H9 (cell line): Measurements from ENCODE around the gene RBM18. TPM values are rescaled to one million over a fixed set of nuclear protein-coding genes. Genes with fewer than 3 reads are reported as not detected.

ENCODE experiments used
- DNase-seq: peaks from one replicate; pipeline ENCODE4 v3.0.0-alpha.2; 2017
- H2AFZ ChIP-seq: one replicate; pipeline ENCODE4 v1.6.1; 2013; ENCODE audit warnings: mild to moderate bottlenecking, low read length, control low read depth, moderate library complexity
- H2AK5ac ChIP-seq: 2 replicates; pipeline ENCODE4 v1.6.1; 2013; ENCODE audit warnings: low read length, control low read depth, mixed read lengths; ENCODE audit not compliant: insufficient read length
- H2BK120ac ChIP-seq: one replicate; pipeline ENCODE4 v1.6.1; 2013; ENCODE audit warnings: low read depth, mild to moderate bottlenecking, low read length, control low read depth, inconsistent platforms; ENCODE audit not compliant: poor library complexity, severe bottlenecking
- H2BK12ac ChIP-seq: 2 replicates; pipeline ENCODE4 v1.6.1; 2013; ENCODE audit warnings: low read length, control low read depth, mixed read lengths, low read depth; ENCODE audit not compliant: insufficient read length
- H2BK15ac ChIP-seq: 2 replicates; pipeline ENCODE4 v1.6.1; 2013; ENCODE audit warnings: low read depth, low read length, control low read depth
- H2BK20ac ChIP-seq: one replicate; pipeline ENCODE4 v1.6.1; 2013; ENCODE audit warnings: low read depth, mild to moderate bottlenecking, low read length, control low read depth, inconsistent platforms; ENCODE audit not compliant: poor library complexity, severe bottlenecking
- H2BK5ac ChIP-seq: 2 replicates; pipeline ENCODE4 v1.6.1; 2013; ENCODE audit warnings: low read length, control low read depth, mixed read lengths; ENCODE audit not compliant: insufficient read length
- H3K14ac ChIP-seq: 2 replicates; pipeline ENCODE4 v1.6.1; 2013; ENCODE audit warnings: low read length, control low read depth; ENCODE audit not compliant: insufficient read depth
- H3K18ac ChIP-seq: 2 replicates; pipeline ENCODE4 v1.6.1; 2013; ENCODE audit warnings: low read depth, mild to moderate bottlenecking, mixed read lengths, low read length, control low read depth; ENCODE audit not compliant: insufficient read length
- H3K23ac ChIP-seq: 2 replicates; pipeline ENCODE4 v1.6.1; 2013; ENCODE audit warnings: low read length, control low read depth, mixed read lengths, low read depth; ENCODE audit not compliant: insufficient read length
- H3K23me2 ChIP-seq: 2 replicates; pipeline ENCODE4 v1.6.1; 2013; ENCODE audit warnings: low read depth, mild to moderate bottlenecking, mixed read lengths, low read length, control low read depth; ENCODE audit not compliant: insufficient read length, poor library complexity, severe bottlenecking
- H3K27ac ChIP-seq: 2 replicates; pipeline ENCODE4 v1.5.1; 2013; ENCODE audit warnings: low read length, control low read depth, mixed read lengths, low read depth; ENCODE audit not compliant: insufficient read length
- H3K27me3 ChIP-seq: 2 replicates; pipeline ENCODE4 v1.6.1; 2013; ENCODE audit warnings: low read length, control low read depth, inconsistent platforms; ENCODE audit not compliant: insufficient read depth
- H3K4ac ChIP-seq: 2 replicates; pipeline ENCODE4 v1.6.1; 2013; ENCODE audit warnings: low read depth, mild to moderate bottlenecking, control low read depth, inconsistent platforms, low read length, moderate library complexity
- H3K4me1 ChIP-seq: 2 replicates; pipeline ENCODE4 v1.6.1; 2013; ENCODE audit warnings: low read length, control low read depth, inconsistent platforms; ENCODE audit not compliant: insufficient read depth
- H3K4me2 ChIP-seq: 2 replicates; pipeline ENCODE4 v1.6.1; 2013; ENCODE audit warnings: low read length, control low read depth, mixed read lengths; ENCODE audit not compliant: insufficient read length, insufficient read depth
- H3K56ac ChIP-seq: 2 replicates; pipeline ENCODE4 v1.6.1; 2013; ENCODE audit warnings: low read depth, mild to moderate bottlenecking, mixed read lengths, low read length, control low read depth; ENCODE audit not compliant: insufficient read length
- H3K79me1 ChIP-seq: 2 replicates; pipeline ENCODE4 v1.6.1; 2013; ENCODE audit warnings: low read depth, mild to moderate bottlenecking, moderate library complexity, low read length, control low read depth, inconsistent platforms; ENCODE audit not compliant: insufficient read depth, poor library complexity, severe bottlenecking
- H3K79me2 ChIP-seq: 2 replicates; pipeline ENCODE4 v1.6.1; 2013; ENCODE audit warnings: low read length, control low read depth, inconsistent platforms; ENCODE audit not compliant: insufficient read depth
- H3K9ac ChIP-seq: 2 replicates; pipeline ENCODE4 v1.6.1; 2013; ENCODE audit warnings: low read length, control low read depth, mixed read lengths; ENCODE audit not compliant: insufficient read length; ENCODE audit errors: extremely low read depth
- H3K9me3 ChIP-seq: one replicate; pipeline ENCODE4 v1.6.1; 2013; ENCODE audit warnings: low read depth, low read length, inconsistent platforms; ENCODE audit not compliant: control insufficient read depth
- H3T11ph ChIP-seq: one replicate; pipeline ENCODE4 v1.6.1; 2013; ENCODE audit warnings: mild to moderate bottlenecking, low read length, control low read depth, inconsistent platforms
- H4K20me1 ChIP-seq: one replicate; pipeline ENCODE4 v1.6.1; 2013; ENCODE audit not compliant: control insufficient read depth, insufficient read length, insufficient read depth
- H4K5ac ChIP-seq: 2 replicates; pipeline ENCODE4 v1.6.1; 2013; ENCODE audit warnings: low read depth, mild to moderate bottlenecking, mixed read lengths, low read length, control low read depth; ENCODE audit not compliant: insufficient read length
- H4K8ac ChIP-seq: replicated peaks from 2 replicates; pipeline ENCODE4 v1.6.1; 2013; ENCODE audit warnings: low read length, control low read depth, mixed read lengths, low read depth; ENCODE audit not compliant: insufficient read length
- H4K91ac ChIP-seq: 2 replicates; pipeline ENCODE4 v1.6.1; 2013; ENCODE audit warnings: low read depth, mild to moderate bottlenecking, moderate library complexity, mixed read lengths, low read length, control low read depth; ENCODE audit not compliant: insufficient read length
- H3K27ac Mint-ChIP-seq, 3 experiments: 2 replicates in 2 of 3; 3 replicates in 1 of 3; pipeline ENCODE4 v1.8.0; 2020 to 2021; ENCODE audit warnings: mixed read lengths in 3 of 3, mild to moderate bottlenecking in 1 of 3, moderate library complexity in 1 of 3
- H3K27me3 Mint-ChIP-seq: 2 replicates; pipeline ENCODE4 v1.8.0; 2021; ENCODE audit warnings: low read depth, mild to moderate bottlenecking, moderate library complexity, mixed read lengths
- H3K36me3 Mint-ChIP-seq, 3 experiments: 2 replicates in 2 of 3; 3 replicates in 1 of 3; pipeline ENCODE4 v1.8.0; 2020 to 2021; ENCODE audit warnings: low read depth in 3 of 3, mixed read lengths in 3 of 3; ENCODE audit not compliant: insufficient read depth in 1 of 3
- H3K4me1 Mint-ChIP-seq, 2 experiments: 2 replicates each; pipeline ENCODE4 v1.8.0; 2020; ENCODE audit warnings: mixed read lengths in 2 of 2
- H3K4me3 Mint-ChIP-seq, 2 experiments: 2 replicates in 1 of 2; 3 replicates in 1 of 2; pipeline ENCODE4 v1.8.0; 2020 to 2021; ENCODE audit warnings: mild to moderate bottlenecking in 2 of 2, mixed read lengths in 2 of 2, moderate library complexity in 1 of 2
- H3K9me3 Mint-ChIP-seq, 2 experiments: 2 replicates in 1 of 2; 3 replicates in 1 of 2; pipeline ENCODE4 v1.8.0; 2020; ENCODE audit warnings: mild to moderate bottlenecking in 2 of 2, mixed read lengths in 2 of 2, moderate library complexity in 1 of 2
- CTCF ChIP-seq: fragments of 200-600 bp; sonication (generic); conservative IDR thresholded peaks from 3 replicates; pipeline ENCODE4 v1.8.0; 2021; ENCODE audit warnings: antibody characterized with exemption, mild to moderate bottlenecking
- WGBS: extraction: QIAGEN DNeasy Blood & Tissue Kit; methylation state at CpG from one replicate; pipeline ENCODE4 v1.1.7; 2013; ENCODE audit warnings: missing lambda C conversion rate, low lambda C conversion rate, mixed read lengths; ENCODE audit not compliant: insufficient read length; ENCODE audit errors: extremely low coverage; 5-methylcytosine and 5-hydroxymethylcytosine counted together
- total RNA-seq: library from RNA; stranded (reverse); gene quantifications from 2 replicates; pipeline ENCODE4 v1.2.1, GENCODE V29; 2021

Gene RBM18
- total RNA-seq, 1 experiment from 2014 or later, result 18.9 TPM

- Histone ChIP-seq H3K4me1 (peaks cover 8% of the 10 kb centered on the region), H3K79me1 (peaks cover 5% of the 10 kb centered on the region), H2AFZ (no peak overlapping the region), H4K20me1 (no peaks in the 10 kb centered on the region), H3K27me3 (no peaks in the 10 kb centered on the region), H2BK12ac (no peak overlapping the region), H3K4me2 (no peak overlapping the region), H3K18ac (no peak overlapping the region), H3K9ac (no peak overlapping the region), H4K91ac (no peak overlapping the region), H3K9me3 (no peaks in the 10 kb centered on the region), H3K79me2 (no peaks in the 10 kb centered on the region), H3K23me2 (no peaks in the 10 kb centered on the region), H4K8ac (no peak overlapping the region), H2BK15ac (no peak overlapping the region), H2BK5ac (no peak overlapping the region), H3K4ac (no peak overlapping the region), H3K14ac (no peak overlapping the region), H3K56ac (no peak overlapping the region), H2AK5ac (no peak overlapping the region), H4K5ac (no peak overlapping the region), H2BK20ac (no peak overlapping the region), H3T11ph (no peak overlapping the region), H3K27ac (no peak overlapping the region), H3K23ac (no peak overlapping the region), H2BK120ac (no peak overlapping the region)
- no peak overlapping the region for H3K27ac Mint-ChIP-seq
- no peak for DNase-seq
- H3K4me1 Mint-ChIP-seq, result peaks cover 25 to 26% of the 10 kb centered on the region in 2 experiments
- H3K9me3 Mint-ChIP-seq, result no peaks in the 10 kb centered on the region
- H3K27me3 Mint-ChIP-seq, result no peaks in the 10 kb centered on the region
- H3K36me3 Mint-ChIP-seq, result peaks cover 9 to 37% (median 28%) of the 10 kb centered on the region in 3 experiments
- H3K4me3 Mint-ChIP-seq, result no peak overlapping the region
- WGBS, result no CpG with 5 or more reads among the region's 2 CpGs
- TF ChIP-seq CTCF, result no peak
These were observed 13.3 kb downstream of the RBM18 start for GRCh38 chr9:122251351-122251750.
